NCI-H774 (cell line): ENCODE data around the gene ASCC1.
"Not testable (repeated sequence)": the region's sequence is repeated elsewhere in the genome, so short reads cannot be mapped to it uniquely, and the experiment has no call there.

Source experiments
- DNase-seq: peaks from one replicate; lab custom pipeline; 2025; lab: John Stamatoyannopoulos, UW

The ASCC1 gene

DNA sequence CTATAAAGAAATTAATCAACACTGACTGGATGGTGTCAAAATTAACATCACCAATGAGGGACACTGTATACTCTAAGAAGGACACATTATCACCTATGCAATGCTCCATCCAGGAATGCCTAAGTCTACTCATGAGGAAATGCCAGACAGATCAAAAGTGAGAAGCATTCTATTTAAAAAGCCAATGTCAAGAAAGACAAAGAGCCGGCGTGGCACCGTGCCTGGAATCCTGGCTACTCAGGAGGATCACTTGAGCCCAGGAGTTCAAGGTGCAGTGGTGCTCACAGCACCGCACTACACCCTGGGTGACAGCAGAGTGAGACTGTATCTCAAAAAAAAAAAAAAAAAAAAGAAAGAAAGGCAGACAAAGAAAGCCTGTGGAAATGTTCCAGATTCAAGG lies 45.8 kb downstream of the ASCC1 start:
- DNase-seq: no peak

DNA sequence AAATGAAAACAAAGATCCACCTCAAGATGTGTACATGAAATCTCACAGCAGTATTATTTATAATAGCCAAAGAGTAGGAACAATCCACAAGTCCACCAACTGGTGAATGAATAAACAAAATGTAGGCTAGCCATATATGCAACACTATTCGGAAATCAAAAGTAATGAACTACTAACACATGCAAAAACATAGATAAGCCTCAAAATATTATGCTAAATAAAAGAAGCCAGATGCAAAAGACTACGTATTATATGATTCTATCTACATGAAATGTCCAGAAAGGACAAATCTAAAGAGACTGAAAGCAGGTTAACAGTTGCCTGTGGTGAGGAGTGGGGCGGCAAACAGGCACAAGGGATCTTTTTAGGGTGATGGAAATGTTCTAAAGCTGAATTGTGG lies 49.0 kb downstream of the ASCC1 start:
- no peak for DNase-seq

DNA sequence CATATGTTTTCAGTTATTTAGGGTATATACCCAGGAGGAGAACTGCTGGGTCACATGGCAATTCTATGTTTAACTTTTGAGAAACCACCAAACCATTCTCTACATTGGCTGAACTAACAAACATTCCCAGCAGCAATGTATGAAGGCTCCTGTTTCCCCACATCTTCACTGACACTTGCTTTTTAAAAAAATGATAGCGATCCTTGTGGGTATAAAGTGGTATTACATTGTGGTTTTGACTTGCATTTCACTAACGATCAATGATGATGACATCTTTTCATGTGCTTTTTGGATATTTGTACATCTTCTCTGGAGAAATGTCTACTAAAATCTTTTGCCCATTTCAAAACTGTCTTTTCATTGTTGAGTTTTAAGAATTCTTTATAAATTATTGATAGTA lies 51.5 kb downstream of the ASCC1 start:
- DNase-seq: no peak

DNA sequence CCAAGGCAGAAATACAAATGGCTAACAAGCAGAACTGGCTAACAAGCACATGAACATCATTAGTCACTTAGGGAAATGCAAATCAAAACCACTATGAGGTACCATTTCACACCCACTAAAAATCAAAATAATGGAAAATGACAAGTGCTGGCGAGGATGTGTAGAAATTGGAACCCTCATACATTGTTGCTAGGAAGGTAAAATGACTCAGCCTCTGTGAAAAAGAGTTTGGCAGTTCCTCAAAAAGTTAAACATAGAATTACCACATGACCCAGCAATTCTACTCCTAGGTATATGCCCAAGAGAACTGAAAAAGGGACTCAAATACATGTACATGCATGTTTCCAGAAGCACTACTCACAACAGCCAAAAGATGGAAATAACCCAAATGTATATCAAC lies 53.1 kb downstream of the ASCC1 start:
- no peak for DNase-seq

DNA sequence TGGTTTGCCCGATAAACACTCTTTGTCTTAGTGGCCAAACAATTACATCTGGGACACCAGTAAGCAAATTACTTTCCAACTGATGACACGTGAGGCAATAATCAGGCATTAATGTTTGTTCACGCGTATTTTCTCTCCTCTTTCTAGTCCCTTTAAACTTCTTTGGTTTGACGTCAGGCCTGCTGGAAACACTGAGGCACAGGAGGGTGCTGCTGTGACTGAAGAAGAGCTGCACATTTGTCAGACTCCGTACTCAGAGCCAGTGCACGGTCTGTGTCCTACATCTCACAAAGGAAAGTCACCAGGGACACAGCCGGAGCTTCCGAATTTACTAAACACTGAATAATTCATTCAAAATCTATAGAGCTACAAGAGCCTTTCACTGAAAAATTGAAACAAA lies 57.9 kb downstream of the ASCC1 start:
- no peak for DNase-seq

DNA sequence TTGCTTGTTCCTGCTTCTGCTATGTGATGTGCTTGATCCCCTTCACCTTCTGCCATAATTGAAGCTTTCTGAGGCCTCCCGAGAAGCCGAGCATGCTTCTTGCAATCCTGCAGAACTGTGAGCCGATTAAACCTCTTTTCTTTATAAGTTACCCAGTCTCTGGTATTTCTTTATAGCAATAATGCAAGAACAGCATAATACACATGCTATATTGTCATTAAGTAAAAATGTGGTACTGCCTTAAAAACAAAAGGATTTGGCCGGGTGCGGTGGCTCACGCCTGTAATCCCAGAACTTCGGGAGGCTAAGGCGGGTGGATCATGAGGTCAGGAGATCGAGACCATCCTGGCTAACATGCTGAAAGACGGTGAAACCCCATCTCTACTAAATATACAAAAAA lies 59.9 kb downstream of the ASCC1 start:
- no peak for DNase-seq

DNA sequence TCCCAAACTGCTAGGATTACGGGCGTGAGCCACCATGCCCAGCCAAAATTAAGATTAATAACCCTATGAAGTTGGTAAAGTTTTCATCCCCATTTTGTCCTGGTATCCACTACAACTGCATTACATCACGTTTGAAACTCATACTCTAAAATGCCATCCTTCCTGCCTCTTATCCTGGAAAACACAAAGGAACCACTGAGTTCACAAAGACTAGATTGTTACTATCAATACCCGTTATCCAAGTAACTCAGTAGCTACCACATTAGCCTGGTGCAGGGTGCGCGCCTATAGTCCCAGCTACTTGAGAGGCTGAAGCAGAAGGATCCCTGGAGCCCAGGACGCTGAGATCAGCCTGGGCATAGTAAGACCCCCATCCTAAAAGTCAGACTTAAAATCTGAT lies 63.8 kb downstream of the ASCC1 start:
- no peak for DNase-seq

DNA sequence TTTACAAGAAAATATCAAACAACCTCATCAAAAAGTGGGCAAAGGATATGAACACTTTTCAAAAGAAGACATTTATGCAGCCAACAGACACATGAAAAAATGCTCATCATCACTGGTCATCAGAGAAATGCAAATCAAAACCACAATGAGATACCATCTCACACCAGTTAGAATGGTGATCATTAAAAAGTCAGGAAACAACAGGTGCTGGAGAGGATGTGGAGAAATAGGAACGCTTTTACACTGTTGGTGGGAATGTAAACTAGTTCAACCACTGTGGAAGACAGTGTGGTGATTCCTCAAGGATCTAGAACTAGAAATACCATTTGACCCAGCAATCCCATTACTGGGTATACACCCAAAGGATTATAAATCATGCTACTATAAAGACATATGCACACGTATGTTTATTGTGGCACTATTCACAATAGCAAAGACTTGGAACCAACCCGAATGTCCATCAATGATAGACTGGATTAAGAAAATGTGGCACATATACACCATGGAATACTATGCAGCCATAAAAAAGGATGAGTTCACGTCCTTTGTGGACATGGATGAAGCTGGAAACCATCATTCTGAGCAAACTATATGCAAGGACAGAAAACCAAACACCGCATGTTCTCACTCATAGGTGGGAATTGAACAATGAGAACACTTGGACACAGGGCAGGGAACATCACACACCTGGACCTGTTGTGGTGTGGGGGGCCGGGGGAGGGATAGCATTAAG lies 65.2 kb downstream of the ASCC1 start:
- DNase-seq: not testable (repeated sequence)

DNA sequence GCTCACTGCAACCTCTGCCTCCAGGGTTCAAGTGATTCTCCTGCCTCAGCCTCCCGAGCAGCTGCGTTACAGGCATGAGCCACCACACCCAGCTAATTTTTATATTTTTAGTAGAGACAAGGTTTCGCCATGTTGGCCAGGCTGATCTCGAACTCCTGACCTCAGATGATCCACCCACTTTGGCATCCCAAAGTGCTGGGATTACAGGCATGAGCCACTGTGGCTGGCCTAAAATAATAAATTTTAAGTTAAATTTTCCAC lies 68.8 kb downstream of the ASCC1 start:
- DNase-seq: not testable (repeated sequence)

DNA sequence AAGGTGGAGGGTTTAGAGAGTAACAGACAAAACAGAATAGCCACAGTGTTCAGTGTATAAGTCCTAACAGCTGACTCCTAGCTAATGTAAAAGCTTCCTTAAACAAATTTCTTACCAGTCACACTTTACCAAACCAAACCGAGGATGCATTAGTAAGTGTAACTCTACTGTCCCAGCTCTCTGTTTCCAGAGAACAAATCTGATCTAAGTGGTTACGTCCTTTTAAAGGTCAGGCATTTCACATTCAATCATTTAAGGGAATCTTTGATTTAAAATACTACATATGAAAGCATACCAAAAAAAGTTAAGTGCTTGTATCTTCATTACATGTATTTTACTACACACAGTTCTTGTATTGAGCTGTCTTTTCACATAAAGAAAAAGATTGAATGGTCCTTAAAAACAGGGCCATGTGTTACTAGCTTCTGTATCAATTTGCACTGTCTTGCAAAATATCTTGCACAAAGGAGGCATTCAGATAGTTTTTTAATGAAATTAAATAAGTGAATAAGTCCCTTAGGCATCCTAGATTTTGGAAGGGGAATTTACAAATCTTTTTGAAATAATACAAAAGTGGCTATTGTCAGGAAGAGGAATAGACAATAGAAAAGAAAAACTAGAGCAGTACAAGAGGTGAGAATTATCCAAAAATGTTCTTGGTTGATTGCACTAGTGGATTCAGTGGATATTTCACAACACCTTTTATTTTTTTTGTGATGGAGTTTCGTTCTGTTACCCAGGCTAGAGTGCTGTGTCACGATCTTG lies 69.3 kb downstream of the ASCC1 start:
- no peak for DNase-seq

DNA sequence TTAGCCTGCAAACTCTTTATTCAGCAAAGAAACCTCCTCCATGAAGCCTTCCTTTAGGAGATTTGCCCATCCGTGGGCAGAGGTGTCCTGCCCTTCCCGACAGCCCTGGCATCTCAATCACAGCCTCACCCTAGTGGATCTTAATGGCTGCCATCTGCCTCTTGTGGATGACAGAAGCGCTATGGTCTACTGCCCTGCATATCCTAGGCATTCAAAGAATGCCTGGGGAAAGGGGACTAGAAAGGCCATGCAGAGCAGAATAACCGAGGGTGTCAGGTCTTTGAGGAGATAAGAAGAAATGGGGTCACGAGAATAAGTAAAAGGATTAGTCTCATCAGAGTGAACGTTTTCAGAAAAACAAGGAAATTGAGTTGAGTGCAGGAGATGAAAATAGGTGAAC lies 70.0 kb downstream of the ASCC1 start:
- DNase-seq: no peak

DNA sequence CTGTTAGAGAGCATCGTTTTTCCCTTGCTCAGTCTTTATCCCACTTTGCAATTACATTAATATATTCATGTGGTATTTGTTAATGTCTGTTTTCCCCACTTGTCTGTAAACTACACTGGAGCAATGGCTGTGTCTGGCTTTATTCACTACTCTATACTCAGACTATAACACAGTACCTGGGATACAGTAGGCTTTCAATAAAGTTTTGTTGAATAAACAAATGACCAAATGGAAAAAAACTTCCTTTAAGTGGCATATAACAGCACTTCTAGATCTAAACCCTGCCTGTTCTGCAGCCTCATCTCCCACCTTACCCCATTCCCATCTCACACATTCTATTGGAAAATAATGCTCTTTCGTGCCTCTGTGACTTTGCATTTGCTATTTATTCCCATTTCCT lies 70.4 kb downstream of the ASCC1 start:
- no peak for DNase-seq

DNA sequence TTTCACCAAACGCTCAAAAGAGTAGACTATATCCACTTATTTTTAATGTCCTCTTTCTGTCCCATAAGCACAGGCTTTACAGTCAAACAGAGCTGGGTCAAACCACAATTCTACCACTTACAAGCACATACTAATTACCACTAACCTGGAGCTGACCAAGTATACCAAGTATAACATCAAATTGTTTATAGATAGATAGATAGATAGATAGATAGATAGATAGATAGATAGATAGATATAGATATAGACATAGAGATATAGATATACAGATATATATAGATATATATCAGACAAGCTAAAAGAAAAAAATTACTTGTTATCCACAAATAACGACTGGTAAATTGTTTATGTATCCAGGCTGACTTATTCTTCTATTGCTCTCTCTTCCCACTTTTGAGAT lies 75.2 kb downstream of the ASCC1 start:
- DNase-seq: no peak

DNA sequence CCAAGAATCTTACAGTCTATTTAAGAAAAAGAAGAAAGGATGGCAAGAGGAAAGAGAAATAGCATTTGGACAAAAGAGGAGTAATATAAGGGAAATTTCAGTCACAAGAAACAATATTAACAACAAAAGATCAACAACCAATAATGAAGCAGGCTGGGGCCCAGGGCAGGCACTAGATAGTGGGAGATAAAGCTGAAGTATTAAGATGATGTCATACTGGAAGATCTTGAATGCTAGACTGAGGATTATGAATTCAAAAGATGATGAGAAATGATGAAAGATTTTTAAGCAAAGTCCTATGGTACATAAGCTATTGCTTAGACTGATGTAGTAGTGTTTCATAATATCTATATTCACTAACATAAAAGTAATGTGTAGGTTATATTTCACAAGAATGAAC lies 75.9 kb downstream of the ASCC1 start:
- DNase-seq: no peak

DNA sequence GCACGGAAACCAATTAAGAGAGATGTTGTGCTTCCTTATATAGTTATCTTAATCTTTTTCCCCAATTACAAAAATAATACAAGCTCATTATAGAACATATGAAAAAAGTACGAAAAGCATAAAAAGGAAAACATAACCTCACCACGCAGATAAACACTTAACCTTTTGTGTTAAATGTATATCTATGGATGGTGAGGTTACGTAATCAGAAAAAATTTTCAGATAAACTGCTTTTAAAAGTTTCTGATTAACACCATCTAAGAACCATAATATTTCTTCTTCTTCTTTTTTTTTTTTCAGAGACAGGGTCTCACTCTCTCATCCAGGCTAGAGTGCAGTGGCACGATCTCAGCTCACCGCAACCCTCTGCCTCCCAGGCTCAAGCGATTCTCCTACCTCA lies 78.5 kb downstream of the ASCC1 start:
- no peak for DNase-seq

DNA sequence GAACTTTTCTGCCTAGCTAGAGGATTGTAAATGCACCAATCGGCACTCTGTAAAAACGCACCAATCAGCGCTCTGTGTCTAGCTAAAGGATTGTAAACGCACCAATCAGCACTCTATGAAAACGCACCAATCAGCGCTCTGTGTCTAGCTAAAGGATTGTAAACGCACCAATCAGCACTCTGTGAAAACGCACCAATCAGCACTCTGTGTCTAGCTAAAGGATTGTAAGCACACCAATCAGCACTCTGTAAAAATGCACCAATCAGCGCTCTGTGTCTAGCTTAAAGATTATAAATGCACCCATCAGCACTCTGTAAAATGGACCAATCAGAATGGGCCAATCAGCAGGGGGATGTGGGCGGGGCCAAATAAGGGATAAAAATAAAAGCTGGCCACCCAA lies 79.9 kb downstream of the ASCC1 start:
- not testable (repeated sequence) for DNase-seq

DNA sequence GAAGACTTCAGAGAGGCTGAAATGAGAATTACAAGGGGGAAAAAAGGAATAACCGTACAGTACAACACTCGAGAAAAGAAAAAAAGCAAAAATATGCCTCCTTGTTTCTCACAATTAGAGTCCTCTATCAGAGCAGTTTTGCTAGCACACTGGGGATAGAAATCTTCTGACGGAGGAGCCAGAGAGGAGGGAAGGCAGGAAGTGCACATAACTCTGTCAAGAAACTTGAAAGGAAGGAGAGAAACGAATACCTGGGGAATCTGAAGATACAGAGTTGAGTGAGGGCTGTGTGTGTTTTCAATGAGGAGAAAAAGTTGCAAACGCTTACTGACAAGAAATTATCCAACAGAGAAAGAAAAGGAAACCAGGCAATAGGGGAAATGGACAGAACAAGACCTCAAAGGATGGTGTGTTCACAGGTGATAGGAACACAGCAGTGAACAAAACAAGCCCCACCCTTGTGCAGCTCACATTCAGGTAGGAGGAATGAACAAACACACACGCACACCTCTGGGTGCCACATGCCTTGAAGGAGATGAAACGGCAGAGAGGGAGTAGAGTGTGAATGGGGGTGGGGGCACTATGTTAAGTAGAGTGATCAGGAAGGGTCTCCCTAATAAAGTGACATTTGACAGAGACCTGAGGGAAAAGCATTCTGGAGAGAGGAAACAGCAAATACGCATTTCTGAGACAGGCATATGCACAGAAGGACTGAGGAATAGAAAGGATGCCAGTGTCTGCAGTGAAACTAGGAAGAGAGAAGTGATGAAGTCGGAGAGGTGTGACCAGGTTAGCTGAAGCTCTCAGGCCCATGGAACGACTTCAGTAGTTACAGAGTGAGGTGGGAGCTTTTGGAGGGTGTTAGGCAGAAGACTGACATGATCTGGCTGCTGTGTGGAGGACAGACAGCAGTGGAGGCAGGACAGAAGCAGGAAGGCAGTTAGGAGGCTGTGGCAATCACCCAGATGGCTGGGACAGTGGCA lies 81.0 kb downstream of the ASCC1 start:
- no peak for DNase-seq

DNA sequence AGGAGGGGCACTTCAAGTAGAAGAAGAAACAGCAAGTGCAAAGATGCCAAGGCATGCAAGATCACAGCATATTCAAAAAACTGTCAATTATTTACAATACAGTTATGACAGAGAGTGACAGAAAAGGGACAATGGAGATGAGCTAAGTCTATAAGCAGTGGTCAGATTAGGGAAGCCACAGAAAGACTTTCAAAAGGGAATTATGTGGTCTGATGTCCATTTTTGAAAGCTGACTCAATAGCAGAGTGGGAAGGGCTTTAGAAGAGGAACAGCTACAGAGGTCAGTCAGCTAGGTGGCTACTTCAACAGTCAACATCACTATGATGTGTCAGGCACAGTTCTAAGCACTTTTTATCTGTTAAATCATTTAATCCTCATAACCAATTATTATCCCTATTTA lies 82.6 kb downstream of the ASCC1 start:
- DNase-seq: no peak

DNA sequence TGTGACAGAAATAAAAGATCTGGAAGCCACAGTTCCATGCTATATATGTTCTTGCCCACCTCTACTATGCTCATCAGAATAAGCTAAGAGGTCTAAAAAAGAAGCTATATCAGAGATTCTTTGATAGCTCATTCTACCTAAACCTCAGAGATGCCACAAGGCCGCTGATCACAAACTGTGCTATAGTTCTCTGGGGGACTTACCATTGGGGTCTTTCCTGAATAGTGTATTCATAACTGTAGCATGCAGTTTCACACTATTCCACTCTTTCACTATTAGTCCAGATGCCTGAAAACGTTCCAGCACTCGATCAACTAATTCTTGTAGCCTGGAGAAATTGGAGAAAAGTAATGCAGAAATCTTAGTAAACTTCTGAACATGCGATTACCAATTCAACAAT lies 83.2 kb downstream of the ASCC1 start:
- DNase-seq: no peak

DNA sequence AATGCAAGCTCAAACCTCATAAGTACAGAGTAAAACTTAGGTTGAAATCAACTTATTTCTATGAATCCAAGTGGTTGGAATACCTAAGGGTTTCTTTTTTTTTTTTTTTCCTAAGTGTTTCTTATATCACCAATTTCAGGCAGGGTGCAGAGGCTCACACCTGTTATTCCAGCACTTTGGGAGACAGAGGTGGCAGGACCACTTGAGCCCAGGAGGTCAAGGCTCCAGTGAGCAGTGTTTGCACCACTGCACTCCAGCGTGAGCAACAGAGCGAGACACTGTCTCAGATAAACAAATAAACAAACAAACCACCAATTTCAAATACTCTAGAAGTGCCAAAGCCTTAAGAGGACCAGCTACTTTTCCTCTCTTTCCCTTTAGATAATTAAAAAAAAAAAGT lies 88.5 kb downstream of the ASCC1 start:
- DNase-seq: no peak

DNA sequence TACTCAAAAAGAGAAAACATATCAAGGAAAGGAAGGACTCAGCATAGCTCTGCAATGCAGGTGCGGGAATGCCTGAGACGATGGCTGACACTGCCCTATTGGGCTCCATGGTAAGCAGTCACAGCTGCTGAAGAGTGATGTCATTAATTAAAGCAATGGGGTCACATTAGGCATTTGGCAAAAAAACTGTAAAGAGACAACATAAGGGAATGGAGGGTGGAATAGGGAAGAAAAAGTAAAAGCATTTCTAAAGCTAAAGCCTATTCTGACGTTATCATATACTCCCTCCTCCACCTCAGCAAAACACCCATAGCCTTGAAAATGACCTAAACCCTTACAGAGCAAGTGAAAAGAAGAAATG lies 89.2 kb downstream of the ASCC1 start:
- DNase-seq: no peak

DNA sequence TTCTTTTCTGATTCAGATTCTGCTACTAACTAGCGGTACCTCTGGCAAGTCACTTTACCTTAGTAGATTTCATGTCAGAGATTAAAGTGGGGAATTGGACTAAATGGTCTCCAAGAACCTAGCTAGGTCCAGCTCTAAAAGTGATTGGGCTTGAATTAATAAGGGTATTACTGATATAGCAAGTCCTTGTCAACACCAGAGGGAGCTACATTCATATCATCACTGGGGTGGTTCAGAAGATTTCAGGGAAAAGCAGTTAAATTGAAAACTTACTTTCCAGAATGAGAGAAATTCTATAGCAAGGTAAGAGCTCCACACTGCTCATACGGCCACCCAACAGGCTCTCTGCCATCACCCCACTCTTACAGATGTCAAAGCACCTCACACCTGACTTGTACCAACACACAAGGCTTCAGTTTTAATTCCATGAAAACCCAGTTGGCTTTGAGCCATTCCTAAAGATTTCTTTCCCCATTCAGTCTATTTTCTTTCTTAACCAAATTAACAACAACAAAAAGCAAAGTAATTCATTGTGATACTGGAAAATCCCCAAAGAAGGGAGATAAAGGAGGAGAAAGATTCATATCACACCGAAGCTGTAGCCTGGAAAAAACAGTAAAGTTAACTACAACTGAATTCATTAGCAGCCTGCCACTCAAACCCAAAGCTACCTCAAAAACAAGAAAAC lies 89.7 kb downstream of the ASCC1 start:
- DNase-seq: no peak
